GM12878 (cell line): ENCODE measurements around the gene CLEC16A.
"Not testable (repeated sequence)": the region's sequence is repeated elsewhere in the genome, so short reads cannot be mapped to it uniquely, and the experiment has no call there.

ENCODE experiments used
- POLR2A ChIP-seq: IDR thresholded peaks from 2 replicates; pipeline ENCODE4 v1.6.1; 2011; ENCODE audit warnings: low read depth, mild to moderate bottlenecking, low read length
- RFX5 ChIP-seq: IDR thresholded peaks from 2 replicates; pipeline ENCODE4 v1.6.1; 2011; ENCODE audit warnings: low read depth, low read length, improper control_type of control experiment
- TAF1 ChIP-seq: IDR thresholded peaks from 2 replicates; pipeline ENCODE4 v1.6.1; 2011; ENCODE audit warnings: mild to moderate bottlenecking, low read depth, low read length, borderline replicate concordance
- YY1 ChIP-seq: IDR thresholded peaks from 2 replicates; pipeline ENCODE4 v1.6.1; 2011; ENCODE audit warnings: low read depth, mild to moderate bottlenecking, low read length
- TF ChIP-seq, protein P1 (sequence below), 3 experiments: IDR thresholded peaks in 2 of 3; conservative IDR thresholded peaks in 1 of 3; 2 replicates each; pipeline ENCODE4 v1.5.1; 2011; ENCODE audit warnings: low read depth in 3 of 3, low read length in 3 of 3, mild to moderate bottlenecking in 3 of 3, control low read depth in 2 of 3, moderate library complexity in 2 of 3, inconsistent platforms in 1 of 3, mixed read lengths in 1 of 3; ENCODE audit not compliant: control insufficient read depth in 2 of 3, insufficient read depth in 1 of 3; ENCODE audit errors: extremely low read depth in 1 of 3
- TF ChIP-seq, protein P2 (sequence below): fragments of 450-650 bp; formaldehyde crosslinking; IDR thresholded peaks from 2 replicates; pipeline ENCODE4 v1.5.0; 2022; ENCODE audit warnings: mild to moderate bottlenecking, missing genetic modification characterization

DNA sequence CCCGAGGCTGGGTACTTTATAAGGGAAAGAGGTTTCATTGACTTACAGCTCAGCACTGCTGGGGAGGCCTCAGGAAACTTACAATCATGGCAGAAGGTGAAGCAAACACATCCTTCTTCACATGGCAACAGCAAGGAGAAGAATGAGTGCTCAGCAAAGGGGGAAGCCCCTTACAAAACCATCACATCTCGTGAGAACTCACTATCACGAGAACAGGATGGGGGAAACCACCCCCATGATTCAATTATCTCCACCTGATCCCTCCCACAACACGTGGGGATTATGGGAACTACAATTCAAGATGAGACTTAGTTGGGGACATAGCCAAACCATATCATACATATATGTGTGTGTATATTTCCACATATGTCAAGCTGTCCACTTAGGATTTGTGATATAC is 22.2 kb downstream of the CLEC16A start:
- TF ChIP-seq YY1, POLR2A, TAF1, RFX5: not testable (repeated sequence)
- TF ChIP-seq, protein P1, sequence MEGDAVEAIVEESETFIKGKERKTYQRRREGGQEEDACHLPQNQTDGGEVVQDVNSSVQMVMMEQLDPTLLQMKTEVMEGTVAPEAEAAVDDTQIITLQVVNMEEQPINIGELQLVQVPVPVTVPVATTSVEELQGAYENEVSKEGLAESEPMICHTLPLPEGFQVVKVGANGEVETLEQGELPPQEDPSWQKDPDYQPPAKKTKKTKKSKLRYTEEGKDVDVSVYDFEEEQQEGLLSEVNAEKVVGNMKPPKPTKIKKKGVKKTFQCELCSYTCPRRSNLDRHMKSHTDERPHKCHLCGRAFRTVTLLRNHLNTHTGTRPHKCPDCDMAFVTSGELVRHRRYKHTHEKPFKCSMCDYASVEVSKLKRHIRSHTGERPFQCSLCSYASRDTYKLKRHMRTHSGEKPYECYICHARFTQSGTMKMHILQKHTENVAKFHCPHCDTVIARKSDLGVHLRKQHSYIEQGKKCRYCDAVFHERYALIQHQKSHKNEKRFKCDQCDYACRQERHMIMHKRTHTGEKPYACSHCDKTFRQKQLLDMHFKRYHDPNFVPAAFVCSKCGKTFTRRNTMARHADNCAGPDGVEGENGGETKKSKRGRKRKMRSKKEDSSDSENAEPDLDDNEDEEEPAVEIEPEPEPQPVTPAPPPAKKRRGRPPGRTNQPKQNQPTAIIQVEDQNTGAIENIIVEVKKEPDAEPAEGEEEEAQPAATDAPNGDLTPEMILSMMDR (IDR thresholded peaks at IDR 0.05 in 2 of 3, conservative IDR thresholded peaks at IDR 0.05 in 1 of 3; ENCODE audit: control insufficient read depth in 2 of 3, extremely low read depth in 1 of 3, insufficient read depth in 1 of 3, low read depth in 3 of 3, low read length in 3 of 3), result not testable (repeated sequence)
- TF ChIP-seq, protein P2, sequence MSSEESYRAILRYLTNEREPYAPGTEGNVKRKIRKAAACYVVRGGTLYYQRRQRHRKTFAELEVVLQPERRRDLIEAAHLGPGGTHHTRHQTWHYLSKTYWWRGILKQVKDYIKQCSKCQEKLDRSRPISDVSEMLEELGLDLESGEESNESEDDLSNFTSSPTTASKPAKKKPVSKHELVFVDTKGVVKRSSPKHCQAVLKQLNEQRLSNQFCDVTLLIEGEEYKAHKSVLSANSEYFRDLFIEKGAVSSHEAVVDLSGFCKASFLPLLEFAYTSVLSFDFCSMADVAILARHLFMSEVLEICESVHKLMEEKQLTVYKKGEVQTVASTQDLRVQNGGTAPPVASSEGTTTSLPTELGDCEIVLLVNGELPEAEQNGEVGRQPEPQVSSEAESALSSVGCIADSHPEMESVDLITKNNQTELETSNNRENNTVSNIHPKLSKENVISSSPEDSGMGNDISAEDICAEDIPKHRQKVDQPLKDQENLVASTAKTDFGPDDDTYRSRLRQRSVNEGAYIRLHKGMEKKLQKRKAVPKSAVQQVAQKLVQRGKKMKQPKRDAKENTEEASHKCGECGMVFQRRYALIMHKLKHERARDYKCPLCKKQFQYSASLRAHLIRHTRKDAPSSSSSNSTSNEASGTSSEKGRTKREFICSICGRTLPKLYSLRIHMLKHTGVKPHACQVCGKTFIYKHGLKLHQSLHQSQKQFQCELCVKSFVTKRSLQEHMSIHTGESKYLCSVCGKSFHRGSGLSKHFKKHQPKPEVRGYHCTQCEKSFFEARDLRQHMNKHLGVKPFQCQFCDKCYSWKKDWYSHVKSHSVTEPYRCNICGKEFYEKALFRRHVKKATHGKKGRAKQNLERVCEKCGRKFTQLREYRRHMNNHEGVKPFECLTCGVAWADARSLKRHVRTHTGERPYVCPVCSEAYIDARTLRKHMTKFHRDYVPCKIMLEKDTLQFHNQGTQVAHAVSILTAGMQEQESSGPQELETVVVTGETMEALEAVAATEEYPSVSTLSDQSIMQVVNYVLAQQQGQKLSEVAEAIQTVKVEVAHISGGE, result not testable (repeated sequence)
